ENCODE measurements around the gene BICD2. TPM values are rescaled to one million over a fixed set of nuclear protein-coding genes. Genes with fewer than 3 reads are reported as not detected.

The BICD2 gene
- total RNA-seq, 2 experiments from 2014 or later = 13.3 to 14.2 TPM

DNA sequence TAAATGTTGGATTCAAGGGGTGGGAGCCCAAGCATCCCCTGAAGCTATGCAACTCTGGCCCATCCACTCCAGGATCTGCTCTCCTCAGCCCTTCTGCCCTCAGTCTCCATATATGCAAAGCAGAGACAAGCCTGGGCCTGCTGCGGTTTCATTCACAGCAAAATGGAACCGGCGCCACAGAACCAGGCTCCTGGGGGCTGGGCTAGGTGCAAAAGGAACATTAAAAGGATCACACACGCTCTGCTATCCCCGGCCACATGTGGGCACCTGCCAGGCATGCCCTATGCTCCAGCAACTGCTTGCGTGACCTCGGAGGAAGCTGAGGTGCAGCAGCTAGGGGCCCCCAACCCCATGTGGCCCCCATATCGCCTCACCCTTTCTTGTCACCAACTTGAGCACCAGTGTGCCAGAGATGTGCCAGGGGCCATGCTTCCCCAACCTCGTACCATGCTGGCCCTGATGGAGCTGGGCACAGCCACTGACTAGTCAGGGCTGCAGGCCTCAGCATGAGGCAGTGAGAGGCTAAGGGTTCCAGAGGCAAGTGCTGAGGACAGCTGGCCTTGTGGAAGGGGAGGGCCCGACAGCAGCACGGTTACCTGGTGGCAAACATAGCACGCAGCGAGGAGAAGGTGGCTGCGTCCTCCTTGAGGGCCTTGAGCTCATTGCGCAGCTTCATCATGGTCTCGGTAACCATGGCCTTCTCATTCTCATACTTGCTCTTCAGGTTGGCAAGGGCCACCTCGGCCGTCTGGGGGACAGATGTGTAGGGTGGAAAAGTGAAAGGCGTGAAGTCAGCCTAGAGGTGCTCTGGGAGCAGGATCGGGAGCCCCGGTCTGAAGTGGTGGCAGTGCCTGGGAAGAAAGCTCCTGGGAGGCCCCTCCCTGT is 47.2 kb downstream of the BICD2 start:
- DNase-seq = no peak
- CTCF ChIA-PET = interaction anchor here (0.5 to 7.5 kb wide), 12 partner anchors 10 to 575 kb away, joined by 3 to 71 read pairs (median 4); partner anchors contain the start of gene IPPK
- Mint-ChIP-seq H3K4me1 (peaks cover 12% of the 10 kb centered on the region), H3K4me3 (no peak overlapping the region), H3K36me3 (ENCODE audit: low read depth) (peaks cover 42% of the 10 kb centered on the region), H3K9me3 (ENCODE audit: low read depth) (no peaks in the 10 kb centered on the region), H3K27ac (peak overlapping the region; percentile 39), H3K27me3 (no peaks in the 10 kb centered on the region)
- intact Hi-C loops (cut with DNase I, micrococcal nuclease) = loop anchor here (2.0 to 5.0 kb wide), 2 partner anchors 47 to 90 kb away; partner anchors contain the start of gene BICD2 (in 1 of the 2)
- POLR2A ChIA-PET = no interaction called here
- no peak for ATAC-seq

DNA sequence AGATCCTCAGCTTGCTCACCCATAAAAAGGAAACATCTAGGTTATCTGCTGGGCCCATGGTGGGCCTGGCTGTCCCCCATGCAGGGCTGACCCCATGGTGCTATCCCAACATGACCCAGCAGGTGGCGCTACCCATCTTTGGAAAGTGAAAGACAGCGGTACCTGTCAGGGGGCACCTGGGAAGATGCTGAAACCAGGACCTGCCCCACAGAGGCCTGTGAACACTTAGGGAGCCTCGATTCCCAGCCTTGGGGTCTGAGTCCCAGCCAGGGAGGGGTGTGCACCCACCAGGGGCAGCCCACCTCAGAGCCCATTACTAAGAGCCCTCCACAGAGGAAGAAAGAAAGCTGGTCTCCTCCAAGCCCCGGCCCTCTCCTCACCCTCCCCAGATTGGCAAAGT is 48.1 kb downstream of the BICD2 start:
- ChIA-PET CTCF (interaction anchor here (0.6 to 7.5 kb wide), 14 partner anchors 9 to 288 kb away, joined by 3 to 71 read pairs (median 4); partner anchors contain the start of gene IPPK), POLR2A (no interaction called here)
- ATAC-seq (peak; percentile 71), DNase-seq (peak; percentile 88)
- Mint-ChIP-seq H3K36me3 (ENCODE audit: low read depth) (peaks cover 49% of the 10 kb centered on the region), H3K4me1 (peaks cover 19% of the 10 kb centered on the region), H3K27me3 (no peaks in the 10 kb centered on the region), H3K27ac (peak overlapping the region; percentile 42), H3K9me3 (ENCODE audit: low read depth) (no peaks in the 10 kb centered on the region), H3K4me3 (no peak overlapping the region)
- intact Hi-C loops (cut with DNase I, micrococcal nuclease) = loop anchor here (1.0 to 5.0 kb wide), 4 partner anchors 48 to 91 kb away; partner anchors contain the start of gene BICD2 (in 1 of the 2)

DNA sequence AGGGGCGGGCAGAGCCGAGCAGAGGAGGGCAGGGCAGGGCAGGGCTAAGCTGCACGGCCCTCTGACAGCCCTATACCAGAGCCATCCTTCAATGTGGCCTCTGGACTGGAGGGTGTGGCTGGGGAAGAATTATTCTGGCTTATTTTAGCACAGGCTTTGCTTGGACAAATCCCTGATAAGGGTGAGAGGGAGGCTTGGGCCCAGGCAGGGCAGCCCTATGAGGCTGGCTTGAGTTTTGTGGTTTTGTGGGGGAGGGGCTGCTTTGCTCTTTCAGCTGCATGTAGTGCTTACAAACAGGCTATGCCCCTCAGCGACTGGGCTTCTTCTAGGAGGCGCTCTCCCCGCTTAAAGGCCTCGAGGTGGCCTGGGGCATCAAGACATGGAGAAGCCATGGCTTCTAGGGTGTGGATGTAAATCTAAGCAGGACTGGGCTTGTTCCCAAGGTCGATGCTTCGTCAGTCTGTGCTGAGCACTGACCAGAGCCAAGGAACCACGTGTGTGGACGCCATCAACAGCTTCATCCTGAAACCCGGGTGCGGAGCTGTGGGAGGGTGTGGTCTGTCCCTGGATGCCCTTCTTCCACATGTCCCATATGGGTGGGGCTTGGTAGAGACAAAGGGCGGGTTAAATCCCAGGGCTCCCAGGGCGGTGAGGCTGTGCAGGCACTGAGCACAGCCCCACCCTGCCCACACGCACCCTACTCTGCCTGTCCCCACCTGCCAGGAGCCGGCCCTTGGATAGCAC is 49.0 kb downstream of the BICD2 start:
- Mint-ChIP-seq H3K36me3 (ENCODE audit: low read depth) (peaks cover 53% of the 10 kb centered on the region), H3K4me1 (peaks cover 25% of the 10 kb centered on the region), H3K4me3 (no peak overlapping the region), H3K9me3 (ENCODE audit: low read depth) (no peaks in the 10 kb centered on the region), H3K27me3 (no peaks in the 10 kb centered on the region), H3K27ac (no peak overlapping the region)
- ChIA-PET CTCF (interaction anchor here (0.6 to 7.5 kb wide), 11 partner anchors 8 to 887 kb away, joined by 3 to 71 read pairs (median 4); partner anchors contain the start of gene IPPK), POLR2A (no interaction called here)
- intact Hi-C loops (cut with DNase I, micrococcal nuclease) = loop anchor here (1.0 to 5.0 kb wide), 4 partner anchors 49 to 92 kb away; partner anchors contain the start of gene BICD2 (in 1 of the 2)
- DNase-seq (no peak), ATAC-seq (no peak)

DNA sequence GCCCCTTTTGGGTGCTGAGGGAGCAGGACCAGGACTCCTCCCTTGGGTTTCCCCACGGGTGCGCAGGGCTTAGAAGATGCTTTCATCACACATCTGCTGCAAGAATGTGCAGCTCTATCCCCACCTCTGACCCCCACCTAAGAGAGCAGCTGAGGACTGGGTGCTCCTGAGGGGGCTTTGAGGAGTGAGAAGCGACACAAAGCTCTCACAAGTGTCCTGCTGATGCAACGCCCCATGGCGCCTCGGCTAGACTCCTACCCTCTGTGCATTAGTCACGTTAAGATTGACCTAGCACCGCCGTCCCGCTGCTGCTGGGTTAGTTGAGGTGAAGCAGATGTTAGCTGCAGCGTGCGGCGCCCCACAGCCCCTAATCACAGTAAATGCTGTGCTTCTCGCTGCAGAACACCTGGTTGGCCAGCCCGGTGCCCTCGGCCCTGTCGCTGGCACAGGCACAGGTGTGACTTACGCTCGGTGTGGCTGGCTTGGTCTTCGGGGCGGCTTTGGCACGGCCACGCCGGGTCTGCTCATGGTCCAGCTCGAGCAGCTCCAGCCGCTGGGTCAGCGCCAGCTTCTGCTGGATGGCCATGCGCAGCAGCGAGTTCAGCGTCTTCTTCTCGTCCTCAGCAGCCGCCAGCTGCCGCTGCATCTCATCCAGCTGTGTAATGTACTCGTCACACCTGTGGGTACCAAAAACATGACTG is 49.7 kb downstream of the BICD2 start:
- POLR2A ChIA-PET = interaction anchor here (0.5 kb wide), 1 partner anchor 531 kb away, joined by 3 read pairs; no protein-coding TSS in a partner anchor
- Mint-ChIP-seq H3K27me3 (no peaks in the 10 kb centered on the region), H3K9me3 (ENCODE audit: low read depth) (no peaks in the 10 kb centered on the region), H3K36me3 (ENCODE audit: low read depth) (peaks cover 47% of the 10 kb centered on the region), H3K4me3 (no peak overlapping the region), H3K27ac (no peak overlapping the region), H3K4me1 (peaks cover 25% of the 10 kb centered on the region)
- intact Hi-C loops (cut with DNase I, micrococcal nuclease) = loop anchor here in 1 of 2 experiments (5.0 kb wide), 1 partner anchor 92 kb away; no protein-coding TSS in a partner anchor
- DNase-seq (no peak), ATAC-seq (no peak)
- CTCF ChIA-PET = interaction anchor here (0.6 to 7.5 kb wide), 3 partner anchors 29 to 888 kb away, joined by 3 to 71 read pairs (median 6); no protein-coding TSS in a partner anchor

DNA sequence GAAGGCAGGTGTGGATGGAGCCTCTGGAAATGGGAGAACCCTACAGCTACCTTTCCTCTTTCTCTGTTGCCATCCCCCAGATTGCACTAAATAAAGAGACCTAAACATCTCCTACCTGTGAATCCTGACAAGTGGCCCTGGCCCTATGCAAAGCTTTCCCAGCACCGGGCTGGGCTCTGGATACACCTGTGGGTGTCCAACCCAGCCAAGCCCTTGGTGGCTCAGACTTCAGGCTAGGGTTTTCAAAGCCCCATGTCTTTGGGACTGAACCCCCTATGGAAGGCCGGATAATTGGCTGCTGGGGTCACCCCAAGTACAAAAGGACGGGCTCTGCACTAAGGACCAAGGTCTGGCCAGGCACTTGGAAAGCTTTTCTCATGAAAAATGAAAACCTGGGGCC is 50.6 kb downstream of the BICD2 start:
- Mint-ChIP-seq H3K36me3 (ENCODE audit: low read depth) (peaks cover 46% of the 10 kb centered on the region), H3K4me3 (no peak overlapping the region), H3K9me3 (ENCODE audit: low read depth) (no peaks in the 10 kb centered on the region), H3K4me1 (peaks cover 25% of the 10 kb centered on the region), H3K27ac (peak overlapping the region; percentile 5), H3K27me3 (no peaks in the 10 kb centered on the region)
- ChIA-PET POLR2A (no interaction called here), CTCF (interaction anchor here (1.0 to 7.5 kb wide), 3 partner anchors 15 to 76 kb away, joined by 3 to 71 read pairs (median 5); no protein-coding TSS in a partner anchor)
- intact Hi-C loops (cut with DNase I, micrococcal nuclease) = no loop called here
- ATAC-seq (no peak), DNase-seq (no peak)

DNA sequence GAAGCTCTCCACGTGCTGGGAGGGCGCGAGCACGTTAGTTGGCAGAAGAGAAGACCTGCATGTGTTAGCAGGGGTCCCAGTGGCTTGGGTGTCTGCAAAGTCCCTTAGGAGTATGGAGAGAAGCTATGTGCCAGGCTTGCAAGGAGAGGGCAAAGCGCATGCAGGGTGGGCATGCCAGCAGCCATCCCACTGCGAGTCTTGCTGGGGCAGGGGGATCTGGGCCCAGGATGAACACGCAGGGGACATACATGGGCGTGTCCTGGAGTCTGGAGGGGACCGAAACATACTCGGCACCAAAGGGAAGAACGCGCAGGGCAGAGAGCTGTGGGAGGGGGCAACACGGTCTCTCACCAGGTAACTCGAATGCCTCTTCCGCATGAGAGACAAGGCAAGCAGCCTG is 51.1 kb downstream of the BICD2 start:
- no peaks in the 10 kb centered on the region for H3K27me3 Mint-ChIP-seq
- POLR2A ChIA-PET = no interaction called here
- H3K9me3 Mint-ChIP-seq (ENCODE audit: low read depth) = no peaks in the 10 kb centered on the region
- CTCF ChIA-PET = interaction anchor here (1.0 to 7.5 kb wide), 3 partner anchors 15 to 77 kb away, joined by 3 to 71 read pairs (median 5); no protein-coding TSS in a partner anchor
- no peak for DNase-seq
- peak overlapping the region; percentile 30 for H3K27ac Mint-ChIP-seq
- H3K4me3 Mint-ChIP-seq = no peak overlapping the region
- ATAC-seq = no peak
- intact Hi-C loops (cut with DNase I, micrococcal nuclease) = no loop called here
- H3K4me1 Mint-ChIP-seq = peaks cover 25% of the 10 kb centered on the region
- H3K36me3 Mint-ChIP-seq (ENCODE audit: low read depth) = peaks cover 46% of the 10 kb centered on the region

DNA sequence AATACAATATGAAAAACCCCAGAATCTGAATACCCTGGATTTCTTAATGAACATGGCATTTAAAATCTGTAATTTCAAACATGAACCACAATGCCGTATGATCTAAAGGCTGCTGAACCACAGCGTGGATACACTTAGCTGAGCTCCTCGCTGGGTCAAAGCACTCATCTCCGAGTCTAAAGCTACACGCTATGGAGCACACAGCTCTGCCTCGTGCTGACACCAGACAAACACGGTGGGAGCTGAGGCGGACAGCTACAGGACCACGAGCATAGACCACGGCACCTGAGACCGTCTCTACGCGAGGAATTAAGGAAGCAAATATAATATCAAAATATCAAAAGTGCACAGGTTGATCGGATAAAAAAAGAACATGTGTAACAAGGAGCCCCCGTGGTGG is 51.9 kb downstream of the BICD2 start:
- ATAC-seq = no peak
- H3K9me3 Mint-ChIP-seq (ENCODE audit: low read depth) = no peaks in the 10 kb centered on the region
- H3K4me1 Mint-ChIP-seq = peaks cover 25% of the 10 kb centered on the region
- peaks cover 43% of the 10 kb centered on the region for H3K36me3 Mint-ChIP-seq (ENCODE audit: low read depth)
- no peak for DNase-seq
- H3K27ac Mint-ChIP-seq = peak overlapping the region; percentile 61
- intact Hi-C loops (cut with DNase I, micrococcal nuclease) = no loop called here
- H3K27me3 Mint-ChIP-seq = no peaks in the 10 kb centered on the region
- POLR2A ChIA-PET = no interaction called here
- CTCF ChIA-PET = interaction anchor here (1.3 to 7.5 kb wide), 2 partner anchors 16 to 77 kb away, joined by 5 to 71 read pairs; no protein-coding TSS in a partner anchor
- no peak overlapping the region for H3K4me3 Mint-ChIP-seq

DNA sequence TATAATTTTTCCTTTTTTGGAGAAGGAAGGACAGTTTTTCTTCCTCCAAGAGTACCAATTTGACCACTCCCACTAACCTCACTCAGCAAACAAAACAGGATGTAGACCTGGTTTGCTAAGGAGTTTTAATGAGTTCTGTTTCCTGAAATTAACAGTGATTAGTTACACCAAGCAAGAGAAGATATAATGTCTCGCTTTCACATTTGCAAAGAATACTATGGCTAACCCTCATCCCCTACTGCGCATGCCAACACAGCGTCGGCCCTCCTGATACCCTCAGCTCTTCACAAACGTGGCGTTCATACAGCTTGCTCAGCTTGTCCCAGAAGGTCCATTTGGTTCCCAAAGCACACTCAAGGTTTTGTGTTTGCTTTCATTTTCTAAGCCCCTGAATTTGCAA is 52.8 kb downstream of the BICD2 start:
- intact Hi-C loops (cut with DNase I, micrococcal nuclease) = no loop called here
- Mint-ChIP-seq H3K4me1 (peaks cover 32% of the 10 kb centered on the region), H3K36me3 (ENCODE audit: low read depth) (peaks cover 42% of the 10 kb centered on the region), H3K9me3 (ENCODE audit: low read depth) (no peaks in the 10 kb centered on the region), H3K4me3 (no peak overlapping the region), H3K27me3 (no peaks in the 10 kb centered on the region), H3K27ac (peak overlapping the region; percentile 61)
- DNase-seq (peak; percentile 33), ATAC-seq (peak; percentile 63)
- POLR2A ChIA-PET = interaction anchor here (0.5 kb wide), 1 partner anchor 47 kb away, joined by 3 read pairs; no protein-coding TSS in a partner anchor
- CTCF ChIA-PET = interaction anchor here (0.7 to 7.5 kb wide), 3 partner anchors 41 to 95 kb away, joined by 3 to 71 read pairs (median 4); no protein-coding TSS in a partner anchor

DNA sequence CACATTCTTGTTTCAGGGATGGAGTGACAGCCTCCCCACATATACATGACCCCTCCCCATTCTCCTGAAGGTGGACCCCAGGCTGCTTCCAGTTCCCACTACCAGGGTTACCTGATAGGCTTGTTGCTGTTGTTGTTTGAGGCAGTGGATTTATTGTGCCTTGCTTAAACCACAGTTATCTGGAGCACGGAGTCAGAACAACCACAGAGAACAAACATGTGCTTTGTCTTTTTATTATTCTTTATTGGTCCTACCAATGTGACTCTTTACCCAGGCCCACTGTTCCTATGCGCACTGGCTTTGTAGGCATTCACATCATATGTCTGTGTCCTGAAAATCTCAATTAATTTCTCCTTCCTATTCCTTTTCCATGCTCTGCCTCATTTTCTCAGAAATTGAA is 53.5 kb downstream of the BICD2 start:
- intact Hi-C loops (cut with DNase I, micrococcal nuclease) = no loop called here
- DNase-seq = no peak
- Mint-ChIP-seq H3K27ac (no peak overlapping the region), H3K9me3 (ENCODE audit: low read depth) (no peaks in the 10 kb centered on the region), H3K4me3 (no peak overlapping the region), H3K27me3 (no peaks in the 10 kb centered on the region), H3K36me3 (ENCODE audit: low read depth) (peaks cover 39% of the 10 kb centered on the region), H3K4me1 (peaks cover 38% of the 10 kb centered on the region)
- POLR2A ChIA-PET = no interaction called here
- CTCF ChIA-PET = no interaction called here
- ATAC-seq = no peak

DNA sequence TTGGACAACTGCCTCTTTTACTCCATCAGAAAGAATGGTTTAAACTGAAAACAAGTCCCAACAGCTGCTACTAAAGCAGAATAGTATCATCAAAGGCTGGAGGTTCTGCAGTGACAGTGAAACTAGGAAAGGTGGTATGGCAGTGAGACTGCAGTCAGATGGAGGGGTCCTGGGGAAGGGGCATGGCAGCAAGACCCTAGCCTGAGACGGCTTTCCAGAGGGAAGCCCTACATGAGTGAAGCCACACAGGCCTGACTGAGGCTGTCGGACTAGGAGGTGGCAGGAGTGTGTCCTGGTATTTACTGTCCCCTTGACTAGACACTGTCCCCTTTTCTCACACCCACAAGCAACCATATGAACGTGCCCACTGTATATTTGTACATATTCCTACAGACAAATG is 54.3 kb downstream of the BICD2 start:
- Mint-ChIP-seq H3K4me3 (no peak overlapping the region), H3K27me3 (no peaks in the 10 kb centered on the region), H3K36me3 (ENCODE audit: low read depth) (peaks cover 40% of the 10 kb centered on the region), H3K4me1 (peaks cover 40% of the 10 kb centered on the region), H3K9me3 (ENCODE audit: low read depth) (no peaks in the 10 kb centered on the region), H3K27ac (no peak overlapping the region)
- intact Hi-C loops (cut with DNase I, micrococcal nuclease) = no loop called here
- no peak for ATAC-seq
- CTCF ChIA-PET = interaction anchor here (1.2 kb wide), 1 partner anchor 81 kb away, joined by 4 read pairs; no protein-coding TSS in a partner anchor
- POLR2A ChIA-PET = no interaction called here
- DNase-seq = no peak

All from activated CD4-positive, alpha-beta T cell treated with anti-CD3 and anti-CD28 coated beads for 36 hours (primary cell).